Skin of body (tissue), 2 donors: ENCODE measurements around the gene SNAP29. TPM values are rescaled to one million over a fixed set of nuclear protein-coding genes. Genes with fewer than 3 reads are reported as not detected.
"Not testable (repeated sequence)": the region's sequence is repeated elsewhere in the genome, so short reads cannot be mapped to it uniquely, and the experiment has no call there.

ENCODE experiments used
- DNase-seq: peaks from one replicate; lab custom pipeline; 2025; lab: John Stamatoyannopoulos, UW
- total RNA-seq: library from RNA; depleted of rRNA; stranded (reverse); fragments of >200 nt; gene quantifications from one replicate; pipeline ENCODE4 v1.2.3, GENCODE V29; 2014

SNAP29 gene
- total RNA-seq, 1 donor from 2014 or later: 6.6 TPM

- no peak for DNase-seq
These were observed 7.9 kb downstream of the SNAP29 start for GRCh38 chr22:20866736-20867135.

DNA sequence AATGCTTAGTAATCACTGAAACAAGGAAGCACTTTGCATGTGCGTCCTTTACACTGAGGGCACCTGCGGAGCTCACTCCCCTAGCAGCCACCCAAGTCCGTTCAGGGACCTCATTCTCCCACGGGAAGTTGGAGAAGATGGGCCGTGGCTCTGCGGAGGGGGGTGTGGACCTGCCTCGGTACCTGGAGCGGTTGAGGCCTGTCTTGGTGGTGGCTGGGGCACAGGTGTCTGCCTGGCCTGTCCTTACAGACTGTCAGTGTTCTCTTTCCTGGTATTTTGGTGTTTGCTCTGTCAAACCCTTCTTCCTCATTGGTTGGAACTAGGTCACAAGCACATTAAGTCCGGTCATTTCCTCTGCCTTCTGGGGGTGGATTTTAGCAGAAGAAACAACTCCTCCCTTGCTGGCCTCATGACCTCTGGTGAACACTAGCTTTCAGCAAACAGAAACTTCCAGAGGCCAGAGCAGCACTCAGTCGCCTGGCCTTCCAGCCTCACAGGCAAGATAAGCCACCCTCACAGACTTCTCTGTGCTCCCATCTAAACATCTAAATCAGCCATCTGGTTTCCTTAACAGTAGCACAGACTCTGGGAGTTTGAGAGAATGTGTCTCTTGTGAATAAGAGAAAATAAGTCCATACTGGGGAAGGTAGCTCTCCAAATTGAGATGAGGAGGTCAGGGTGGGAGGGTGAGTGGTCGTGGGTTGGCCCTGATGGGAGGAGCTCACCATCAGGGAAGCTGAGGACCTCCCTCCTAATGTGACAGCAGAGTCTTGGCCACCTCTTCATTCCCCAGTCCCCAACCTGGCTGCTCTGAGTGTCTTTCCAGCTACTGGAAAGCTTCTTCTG lies 8.6 kb downstream of the SNAP29 start:
- peak; percentile 18 for DNase-seq

DNA sequence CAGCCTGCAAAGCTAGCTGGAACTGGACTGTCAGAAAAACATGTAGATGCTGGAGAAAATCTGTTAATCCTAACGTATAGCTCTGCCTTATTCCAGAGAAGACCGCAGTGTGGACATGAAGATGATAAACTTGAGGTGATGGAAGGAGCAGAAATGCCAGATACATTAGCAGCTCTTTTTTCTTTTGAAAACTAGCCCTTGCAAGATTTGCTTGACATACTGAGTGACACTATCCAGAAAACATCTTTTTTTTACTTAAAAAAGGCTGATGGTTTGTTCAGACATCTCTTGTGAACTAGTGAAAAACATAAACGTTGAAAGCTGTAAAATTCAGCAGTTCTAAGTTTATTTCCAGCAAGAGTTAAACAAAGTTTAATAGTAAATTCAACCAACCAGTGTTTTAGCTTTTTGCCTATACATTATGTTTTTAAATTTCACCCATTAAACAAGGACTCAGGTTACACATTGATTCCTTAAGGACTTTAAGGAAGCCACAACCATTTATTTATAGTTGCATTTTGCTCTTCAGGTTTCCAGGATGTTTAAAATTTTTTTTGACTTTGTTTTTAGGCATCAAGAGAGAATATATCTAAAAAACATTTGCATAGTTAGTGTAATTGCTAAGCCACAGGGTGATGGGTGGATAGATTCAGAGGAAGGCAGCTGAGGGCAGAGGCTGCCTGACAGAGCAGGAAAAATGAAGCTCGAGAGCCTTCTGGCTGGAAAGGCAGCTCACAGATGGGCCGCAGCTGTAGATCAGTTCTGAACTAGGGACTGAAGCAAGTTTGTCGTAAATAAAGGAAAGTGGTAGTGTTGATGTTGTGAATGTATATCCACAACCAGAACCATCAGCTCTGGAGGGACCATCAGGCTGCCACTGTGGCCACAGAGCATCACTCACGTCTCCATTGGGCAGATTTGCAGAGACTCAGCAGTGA lies 9.5 kb downstream of the SNAP29 start:
- peak; percentile 65 for DNase-seq

GRCh38 chr22:20869234-20869633 lies 10.4 kb downstream of the SNAP29 start:
- DNase-seq: no peak

GRCh38 chr22:20873214-20873613 lies 14.4 kb downstream of the SNAP29 start:
- DNase-seq: no peak

- no peak for DNase-seq
These were observed 16.5 kb downstream of the SNAP29 start for GRCh38 chr22:20875296-20875695.

DNA sequence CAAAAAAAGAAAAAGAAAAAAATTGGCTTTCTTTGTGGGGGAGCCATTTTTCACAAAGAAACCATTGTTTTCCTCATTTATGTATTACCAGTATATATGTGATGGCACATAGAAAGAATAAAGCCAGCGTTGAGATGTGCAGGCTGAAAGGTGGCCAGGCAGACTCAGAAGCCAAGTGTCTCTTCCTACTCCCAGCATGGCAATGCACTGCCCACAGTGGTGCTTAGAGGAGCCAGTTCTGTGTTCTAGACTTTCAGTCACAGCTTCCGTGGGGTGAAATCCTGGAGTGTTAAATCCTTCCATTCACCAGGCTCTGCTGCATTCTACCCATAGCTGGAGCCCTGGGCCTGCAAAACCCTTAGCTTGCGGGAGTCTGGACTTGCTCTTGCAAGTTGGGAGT lies 18.9 kb downstream of the SNAP29 start:
- DNase-seq: no peak

GRCh38 chr22:20881231-20881630 lies 22.4 kb downstream of the SNAP29 start:
- DNase-seq: no peak

DNA sequence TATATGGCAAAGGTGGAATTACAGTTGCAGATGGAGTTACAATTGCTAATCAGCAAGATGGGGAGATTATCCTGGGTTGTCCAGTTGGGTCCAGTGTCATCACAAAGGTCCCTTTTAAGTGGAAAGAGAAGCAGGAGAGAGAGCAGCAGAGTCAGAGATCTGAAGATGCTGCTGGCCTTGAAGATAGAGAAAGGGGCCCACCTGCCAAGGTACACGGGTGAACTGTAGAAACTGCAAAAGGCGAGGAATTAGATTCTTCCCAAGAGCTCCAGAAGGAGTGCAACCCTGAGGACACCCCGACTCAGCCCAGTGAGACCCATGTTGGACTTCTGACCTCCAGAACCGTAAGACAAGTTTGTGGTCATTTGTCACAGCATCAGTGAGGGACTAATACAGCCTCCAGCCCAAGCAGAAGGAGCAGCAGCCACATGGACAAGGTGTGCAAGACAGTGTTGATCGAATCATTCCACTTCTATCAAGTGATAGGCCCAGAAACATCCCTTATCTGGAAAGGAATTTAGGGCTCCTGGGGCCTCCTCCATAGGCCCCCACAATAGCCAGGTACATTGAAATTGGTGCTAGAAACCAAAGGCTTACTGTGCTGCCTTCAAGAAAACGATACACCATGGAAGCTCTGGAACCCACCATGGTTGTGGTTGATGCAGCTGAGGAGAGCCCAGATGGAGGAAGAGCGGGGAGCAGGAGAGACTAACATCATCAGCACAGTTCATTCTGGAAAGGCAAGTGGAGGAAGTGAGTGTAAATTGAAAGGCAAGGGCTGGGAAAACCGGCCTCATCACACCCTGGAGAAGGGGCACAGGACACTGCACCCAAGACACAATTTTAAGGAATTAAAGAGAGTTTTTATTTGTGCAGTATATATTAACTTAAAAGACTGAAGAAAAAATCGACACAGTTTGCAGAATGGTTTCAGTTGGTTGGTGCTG lies 23.3 kb downstream of the SNAP29 start:
- DNase-seq: no peak

DNA sequence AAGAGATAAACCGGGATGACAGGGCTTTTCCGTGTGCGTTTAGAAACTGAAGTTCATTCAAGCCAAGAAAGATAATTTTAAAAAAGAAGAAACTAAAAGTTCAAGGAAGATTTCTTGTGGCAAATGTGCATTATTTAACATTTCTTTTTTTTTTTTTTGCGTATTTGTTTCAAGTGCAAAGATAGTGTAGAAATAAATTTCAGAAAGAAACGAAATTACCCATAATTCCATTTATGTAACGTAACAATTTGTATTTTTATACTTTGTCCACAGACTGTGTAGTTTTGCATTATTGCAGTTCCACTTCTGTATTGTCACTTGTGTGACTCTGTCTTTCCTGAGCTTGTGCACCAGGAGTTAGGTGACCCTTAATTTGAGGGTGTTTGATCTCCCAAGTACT lies 24.0 kb downstream of the SNAP29 start:
- no peak for DNase-seq

DNA sequence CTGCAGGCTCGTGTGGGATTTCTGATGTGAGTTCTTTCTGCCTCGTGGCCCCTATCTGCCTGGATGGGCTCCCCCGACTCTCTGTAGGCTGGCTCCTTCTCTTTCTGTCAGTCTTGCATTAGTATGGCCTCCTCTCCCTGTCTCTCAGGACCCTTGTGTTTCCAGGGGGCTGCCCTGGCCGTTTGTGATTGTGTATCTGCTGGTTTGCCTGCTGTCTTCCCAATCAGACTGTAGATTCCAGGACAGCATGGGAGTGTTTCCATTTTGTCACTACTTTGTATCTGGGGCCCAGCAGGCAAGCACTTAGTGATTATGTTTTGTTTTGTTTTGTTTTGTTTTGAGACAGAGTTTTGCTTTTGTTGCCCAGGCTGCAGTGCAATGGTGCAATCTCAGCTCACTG lies 25.6 kb downstream of the SNAP29 start:
- DNase-seq: no peak

DNA sequence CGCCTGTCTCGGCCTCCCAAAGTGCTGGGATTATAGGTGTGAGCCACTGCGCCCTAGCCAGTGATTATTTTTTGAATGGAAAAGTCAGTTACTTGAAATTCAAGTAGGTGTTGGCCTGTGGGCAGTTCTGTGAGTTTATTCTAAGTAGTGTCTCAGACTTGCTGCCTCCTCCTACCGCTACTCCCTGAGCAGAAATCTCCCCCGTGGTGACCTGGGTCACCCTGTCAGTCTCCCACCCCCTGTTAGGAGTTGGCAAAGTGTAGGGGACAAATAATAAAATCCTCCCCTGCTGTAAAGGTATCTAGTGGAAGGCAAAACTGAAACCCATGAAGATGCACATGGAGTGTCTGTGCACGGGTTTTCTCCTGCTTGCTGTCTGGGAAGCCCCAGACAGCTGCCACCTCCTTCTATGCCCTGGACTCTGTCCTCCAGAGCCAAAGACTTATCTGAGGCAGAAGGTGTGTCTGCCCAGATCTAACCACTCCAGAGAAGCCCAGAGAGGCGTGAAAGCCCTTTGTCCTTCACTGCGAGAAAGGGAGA lies 26.3 kb downstream of the SNAP29 start:
- no peak for DNase-seq

GRCh38 chr22:20885557-20886323 lies 26.9 kb downstream of the SNAP29 start:
- DNase-seq: no peak

DNA sequence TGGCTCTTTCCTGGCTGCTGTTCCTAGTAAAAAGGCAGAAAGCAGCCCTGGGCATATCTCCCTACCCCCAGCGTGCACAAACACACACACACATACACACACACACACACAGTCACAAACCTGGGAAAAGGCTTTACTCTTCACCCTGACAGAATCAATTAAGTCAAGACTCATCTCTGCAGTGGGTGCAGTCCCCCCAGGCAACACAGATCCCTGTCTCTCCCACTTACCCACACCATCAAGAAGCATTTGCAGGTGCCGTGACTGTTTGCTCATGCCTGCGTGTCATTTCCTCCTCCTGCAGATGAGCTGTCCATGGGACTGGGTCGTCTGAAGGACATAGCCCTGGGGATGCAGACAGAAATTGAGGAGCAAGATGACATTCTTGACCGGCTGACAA lies 28.6 kb downstream of the SNAP29 start:
- no peak for DNase-seq

- no peak for DNase-seq
These were observed 30.4 kb downstream of the SNAP29 start for GRCh38 chr22:20889025-20889704.

DNA sequence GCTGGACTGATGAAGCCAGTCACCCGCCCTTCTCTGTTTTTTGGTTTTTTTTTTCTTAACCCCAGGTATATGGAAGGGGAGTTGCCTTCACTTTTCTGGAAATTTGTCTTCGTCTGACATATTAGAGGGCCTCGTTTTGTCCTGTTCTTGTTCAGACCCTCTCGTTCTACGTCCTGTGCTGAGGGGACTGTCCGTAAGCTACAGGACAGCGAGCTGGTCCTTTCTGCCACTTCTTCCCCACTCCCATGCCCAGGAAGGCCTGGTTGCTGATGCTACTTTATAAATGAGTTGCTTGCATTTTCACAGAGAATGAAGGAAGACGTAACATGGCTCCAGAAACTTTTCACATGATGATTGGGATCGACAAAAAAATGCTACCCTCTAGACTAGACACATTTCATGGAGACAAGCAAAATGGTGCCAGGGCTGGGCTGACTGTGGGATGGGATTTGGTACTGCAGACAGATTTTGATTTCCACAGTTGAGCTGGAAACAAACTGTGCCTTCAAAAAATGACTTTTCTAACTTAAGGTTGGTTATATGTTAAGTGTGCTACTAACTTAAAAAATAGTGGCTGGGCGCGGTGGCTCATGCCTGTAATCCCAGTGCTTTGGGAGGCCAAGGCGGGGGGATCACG lies 31.2 kb downstream of the SNAP29 start:
- DNase-seq: no peak

GRCh38 chr22:20890975-20891374 lies 32.2 kb downstream of the SNAP29 start:
- DNase-seq: no peak

DNA sequence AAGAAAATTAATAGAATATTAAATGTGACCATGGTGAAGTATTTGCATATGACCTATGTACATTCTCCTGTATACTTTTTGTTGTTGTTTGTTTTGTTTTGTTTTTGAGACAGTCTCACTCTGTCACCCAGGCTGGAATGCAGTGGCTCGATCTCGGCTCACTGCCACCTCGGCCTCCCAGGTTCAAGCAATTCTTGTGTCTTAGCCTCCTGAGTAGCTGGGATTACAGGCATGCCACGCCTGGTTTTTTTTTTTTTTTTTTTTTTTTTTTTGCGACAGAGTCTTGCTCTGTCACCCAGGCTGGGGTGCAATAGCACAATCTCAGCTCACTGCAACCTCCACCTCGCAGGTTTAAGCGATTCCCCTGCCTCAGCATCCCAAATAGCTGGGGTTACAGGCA lies 38.9 kb downstream of the SNAP29 start:
- not testable (repeated sequence) for DNase-seq

- no peak for DNase-seq
These were observed 41.1 kb downstream of the SNAP29 start for GRCh38 chr22:20899827-20900423.
